HT1080 (cell line): Measurements from ENCODE around the gene PDZD2. TPM values are rescaled to one million over a fixed set of nuclear protein-coding genes. Genes with fewer than 3 reads are reported as not detected.
"Not testable (repeated sequence)": the region's sequence is repeated elsewhere in the genome, so short reads cannot be mapped to it uniquely, and the experiment has no call there.

ENCODE experiments used
- DNase-seq: peaks from one replicate; pipeline ENCODE4 v3.0.0-alpha.2; 2015; ENCODE audit warnings: low read depth
- total RNA-seq: library from RNA; depleted of rRNA; stranded (reverse); fragments of >200 nt; shearing (Covaris generic); gene quantifications from 2 replicates; pipeline ENCODE4 v1.2.3, GENCODE V29; 2014

PDZD2 gene
- total RNA-seq, 1 experiment from 2014 or later: 1.1 TPM

GRCh38 chr5:32094691-32095090 lies 455.8 kb downstream of the PDZD2 start:
- DNase-seq: no peak

GRCh38 chr5:32095261-32095671 lies 456.3 kb downstream of the PDZD2 start:
- DNase-seq: no peak

GRCh38 chr5:32096891-32097595 lies 458.1 kb downstream of the PDZD2 start:
- no peak for DNase-seq

- DNase-seq: no peak
These were observed 459.4 kb downstream of the PDZD2 start for GRCh38 chr5:32098291-32098690.

- no peak for DNase-seq
These were observed 460.0 kb downstream of the PDZD2 start for GRCh38 chr5:32098890-32099310.

- no peak for DNase-seq
These were observed 460.6 kb downstream of the PDZD2 start for GRCh38 chr5:32099486-32100035.

- DNase-seq: no peak
These were observed 461.3 kb downstream of the PDZD2 start for GRCh38 chr5:32100230-32100629.

- no peak for DNase-seq
These were observed 461.9 kb downstream of the PDZD2 start for GRCh38 chr5:32100691-32101302.

- DNase-seq: no peak
These were observed 463.5 kb downstream of the PDZD2 start for GRCh38 chr5:32102254-32102986.

- no peak for DNase-seq
These were observed 464.6 kb downstream of the PDZD2 start for GRCh38 chr5:32103521-32103920.

GRCh38 chr5:32107291-32107690 lies 468.4 kb downstream of the PDZD2 start:
- no peak for DNase-seq

- no peak for DNase-seq
These were observed 469.2 kb downstream of the PDZD2 start for GRCh38 chr5:32108167-32108566.

GRCh38 chr5:32109236-32109635 lies 470.3 kb downstream of the PDZD2 start:
- no peak for DNase-seq

- DNase-seq: no peak
These were observed 471.3 kb downstream of the PDZD2 start for GRCh38 chr5:32110111-32110696.

GRCh38 chr5:32115985-32116384 lies 477.1 kb downstream of the PDZD2 start:
- no peak for DNase-seq

GRCh38 chr5:32116574-32117313 lies 477.8 kb downstream of the PDZD2 start:
- DNase-seq: no peak

- DNase-seq: not testable (repeated sequence)
These were observed 480.0 kb downstream of the PDZD2 start for GRCh38 chr5:32118922-32119321.

- no peak for DNase-seq
These were observed 484.3 kb downstream of the PDZD2 start for GRCh38 chr5:32123058-32123805.

GRCh38 chr5:32123889-32124676 lies 485.2 kb downstream of the PDZD2 start:
- DNase-seq: no peak
